Measurements from ENCODE around the gene SBF2.
"Not testable (repeated sequence)": the region's sequence is repeated elsewhere in the genome, so short reads cannot be mapped to it uniquely, and the experiment has no call there.

The SBF2 gene

GRCh38 chr11:10130875-10131274 lies 163.1 kb downstream of the SBF2 start:
- Histone ChIP-seq H3K4me3 (no peak overlapping the region), H3K27ac (no peak overlapping the region)
- TF ChIP-seq CTCF (IDR thresholded peaks at IDR 0.05), result no peak
- no peak for DNase-seq (ENCODE audit: low spot score)

- H3K4me3 ChIP-seq; H3K27ac ChIP-seq; DNase-seq (ENCODE audit: low spot score): not testable (repeated sequence)
These were observed 164.8 kb downstream of the SBF2 start for GRCh38 chr11:10129184-10129583.

GRCh38 chr11:10125522-10126133 lies 168.4 kb downstream of the SBF2 start:
- Histone ChIP-seq H3K27ac (no peak overlapping the region), H3K4me3 (no peak overlapping the region)
- no peak for DNase-seq (ENCODE audit: low spot score)
- TF ChIP-seq CTCF (IDR thresholded peaks at IDR 0.05), result no peak

GRCh38 chr11:10122326-10123197 lies 171.5 kb downstream of the SBF2 start:
- DNase-seq (ENCODE audit: low spot score), result no peak
- H3K4me3 ChIP-seq, result no peak overlapping the region

GRCh38 chr11:10118865-10119264 lies 175.2 kb downstream of the SBF2 start:
- no peak for DNase-seq (ENCODE audit: low spot score)
- H3K27ac ChIP-seq, result no peak overlapping the region
- no peak overlapping the region for H3K4me3 ChIP-seq
- TF ChIP-seq CTCF (IDR thresholded peaks at IDR 0.05), result no peak

More at GRCh38 chr11:10122326-10123197, 171.5 kb downstream of the SBF2 start:
- H3K27ac ChIP-seq, result no peak overlapping the region
- TF ChIP-seq CTCF (IDR thresholded peaks at IDR 0.05), result no peak

- no peak for DNase-seq (ENCODE audit: low spot score)
- Histone ChIP-seq H3K4me3 (no peak overlapping the region), H3K27ac (peak overlapping the region in 1 of 2 donors; percentile 22)
- no peak for TF ChIP-seq CTCF (IDR thresholded peaks at IDR 0.05)
These were observed 176.2 kb downstream of the SBF2 start for GRCh38 chr11:10117709-10118351.

GRCh38 chr11:10116588-10116987 lies 177.4 kb downstream of the SBF2 start:
- no peak for DNase-seq (ENCODE audit: low spot score)
- H3K4me3 ChIP-seq, result no peak overlapping the region
- no peak overlapping the region for H3K27ac ChIP-seq
- no peak for TF ChIP-seq CTCF (IDR thresholded peaks at IDR 0.05)
